ENCODE measurements around the gene PDE11A. TPM values are rescaled to one million over a fixed set of nuclear protein-coding genes. Genes with fewer than 3 reads are reported as not detected.

Gene PDE11A
- total and polyA plus RNA-seq, 3 donors from 2014 or later = 2.2 to 7.8 (median 3.3) TPM

- H3K36me3 ChIP-seq (ENCODE audit: low read depth, missing control alignments) = no peaks in the 10 kb centered on the region
- H3K4me3 ChIP-seq = no peak overlapping the region
- H3K27ac ChIP-seq = no peak overlapping the region
- DNase-seq = no peak
- H3K9me3 ChIP-seq = no peaks in the 10 kb centered on the region
- H3K4me1 ChIP-seq = no peaks in the 10 kb centered on the region
- intact Hi-C loops (cut with DNase I; ENCODE audit: low total_unique reads) = no loop called here
- 86 to 90% methylated on average over 7 of the region's 7 CpGs for WGBS, 2 donors
- TF ChIP-seq POLR2A (IDR thresholded peaks at IDR 0.05) (no peak), CTCF (IDR thresholded peaks at IDR 0.05) (no peak)
- H3K27me3 ChIP-seq = no peaks in the 10 kb centered on the region
These were observed 54.4 kb downstream of the PDE11A start for GRCh38 chr2:178018141-178018540.

GRCh38 chr2:178016612-178017011 is 56.0 kb downstream of the PDE11A start:
- Histone ChIP-seq H3K36me3 (ENCODE audit: low read depth, missing control alignments) (no peaks in the 10 kb centered on the region), H3K4me3 (no peak overlapping the region), H3K27me3 (no peaks in the 10 kb centered on the region), H3K4me1 (no peaks in the 10 kb centered on the region), H3K27ac (no peak overlapping the region), H3K9me3 (no peaks in the 10 kb centered on the region)
- TF ChIP-seq CTCF (IDR thresholded peaks at IDR 0.05) (no peak), POLR2A (IDR thresholded peaks at IDR 0.05) (no peak)
- no peak for DNase-seq
- WGBS, 2 donors = 0% methylated on average over 1 of the region's 1 CpG
- intact Hi-C loops (cut with DNase I; ENCODE audit: low total_unique reads) = no loop called here

GRCh38 chr2:178012639-178013038 is 59.9 kb downstream of the PDE11A start:
- no peak overlapping the region for H3K4me3 ChIP-seq
- H3K9me3 ChIP-seq = no peaks in the 10 kb centered on the region
- intact Hi-C loops (cut with DNase I; ENCODE audit: low total_unique reads) = no loop called here
- TF ChIP-seq POLR2A (IDR thresholded peaks at IDR 0.05) (no peak), CTCF (IDR thresholded peaks at IDR 0.05) (no peak)
- WGBS, 2 donors = 89 to 91% methylated on average over 2 of the region's 2 CpGs
- H3K27ac ChIP-seq = no peak overlapping the region
- no peaks in the 10 kb centered on the region for H3K27me3 ChIP-seq
- no peaks in the 10 kb centered on the region for H3K36me3 ChIP-seq (ENCODE audit: low read depth, missing control alignments)
- no peak for DNase-seq
- H3K4me1 ChIP-seq = no peaks in the 10 kb centered on the region

GRCh38 chr2:178009813-178010212 is 62.8 kb downstream of the PDE11A start:
- Histone ChIP-seq H3K36me3 (ENCODE audit: low read depth, missing control alignments) (no peaks in the 10 kb centered on the region), H3K9me3 (no peaks in the 10 kb centered on the region), H3K27me3 (no peaks in the 10 kb centered on the region), H3K4me3 (no peak overlapping the region), H3K4me1 (no peaks in the 10 kb centered on the region), H3K27ac (no peak overlapping the region)
- intact Hi-C loops (cut with DNase I; ENCODE audit: low total_unique reads) = no loop called here
- DNase-seq = no peak
- TF ChIP-seq POLR2A (IDR thresholded peaks at IDR 0.05) (no peak), CTCF (IDR thresholded peaks at IDR 0.05) (no peak)
- 85 to 87% methylated on average over 1 of the region's 1 CpG for WGBS, 2 donors

GRCh38 chr2:178008636-178009289 is 63.8 kb downstream of the PDE11A start:
- TF ChIP-seq POLR2A (IDR thresholded peaks at IDR 0.05) (no peak), CTCF (IDR thresholded peaks at IDR 0.05) (no peak)
- Histone ChIP-seq H3K36me3 (ENCODE audit: low read depth, missing control alignments) (no peaks in the 10 kb centered on the region), H3K27ac (no peak overlapping the region), H3K27me3 (no peaks in the 10 kb centered on the region), H3K4me3 (no peak overlapping the region), H3K4me1 (no peaks in the 10 kb centered on the region), H3K9me3 (no peaks in the 10 kb centered on the region)
- DNase-seq = peak; percentile 16
- intact Hi-C loops (cut with DNase I; ENCODE audit: low total_unique reads) = no loop called here
- 48 to 59% methylated on average over 5 of the region's 5 CpGs for WGBS, 2 donors
